Putamen (tissue), 1 donor: ENCODE results near the gene PLA2G4E.

Experiments
- DNase-seq: peaks from one replicate; pipeline ENCODE4 v3.0.0-alpha.2; 2016; ENCODE audit warnings: low spot score

The PLA2G4E gene

DNA sequence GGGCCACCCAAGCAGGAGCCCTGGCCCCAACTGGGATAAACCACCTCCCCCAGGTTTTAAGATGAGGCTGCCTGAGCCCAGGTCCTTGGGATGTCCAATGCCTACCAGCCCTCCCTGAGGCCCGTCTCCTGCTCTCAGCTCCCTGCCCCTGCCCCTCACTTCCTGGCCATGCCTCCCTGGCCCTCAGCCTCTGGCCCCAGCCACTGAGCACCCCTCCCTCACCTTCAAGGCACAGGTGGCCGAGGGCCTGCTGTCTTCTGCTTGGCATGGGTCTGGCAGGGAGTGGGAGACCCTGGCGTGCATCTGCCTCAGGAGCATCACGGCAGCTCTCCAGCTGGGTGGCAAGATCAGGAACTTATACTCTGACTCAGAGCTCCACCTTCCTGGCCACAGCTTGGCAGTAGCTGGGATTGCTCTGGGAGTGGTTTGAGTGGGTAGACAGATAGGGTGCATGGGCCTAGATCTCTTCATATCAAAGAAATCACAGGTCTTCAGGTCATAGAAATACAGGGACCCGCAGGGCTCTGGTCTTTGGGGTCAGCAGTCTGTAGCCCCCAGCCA is at the start of gene PLA2G4E:
PLA2G4E (minus strand) TSS at position 330 of the 561 bp plus-strand sequence; CDS start at position 318, 12 bp downstream.
- DNase-seq = no peak

GRCh38 chr15:42070279-42070975 is 49.6 kb upstream of the PLA2G4E start:
- DNase-seq = no peak

DNA sequence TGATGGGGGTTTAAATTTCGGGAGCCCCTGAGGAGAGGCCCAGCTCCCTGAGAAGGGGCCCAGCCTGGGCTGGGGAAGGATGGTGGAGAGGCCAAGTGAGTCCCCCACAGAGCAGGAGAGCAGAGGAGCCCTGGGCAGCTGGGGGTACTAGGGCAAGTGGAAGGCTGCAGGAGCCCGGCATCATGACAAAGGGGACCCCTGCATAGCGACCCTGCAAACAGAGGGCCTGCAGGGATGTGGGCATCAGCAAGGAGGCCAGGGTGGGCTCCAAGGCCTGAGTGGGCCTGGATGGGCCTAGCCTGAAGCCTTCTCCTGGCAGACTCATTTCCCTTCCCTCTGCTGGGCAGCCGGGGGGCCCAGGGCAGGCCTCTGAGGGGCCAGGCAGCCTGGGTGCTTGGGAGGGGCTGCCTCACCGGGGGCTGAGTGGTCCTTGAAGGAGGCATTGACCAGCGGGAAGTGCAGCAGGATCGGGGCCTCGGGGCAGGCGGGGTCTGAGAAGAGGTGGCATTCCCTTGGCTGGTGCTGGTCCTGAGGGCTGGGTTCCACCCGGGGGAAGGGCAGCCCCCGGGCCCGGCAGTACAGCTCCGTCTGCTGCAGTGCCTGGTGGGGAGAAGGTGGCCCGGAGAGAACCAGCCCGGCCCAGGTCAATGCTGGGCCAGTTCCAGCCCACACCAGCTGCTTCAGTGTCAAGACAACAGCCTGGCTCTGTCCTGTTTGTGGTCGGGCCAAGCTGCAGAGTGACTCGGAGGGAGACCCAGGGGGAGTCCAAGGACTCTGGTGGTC is 48.8 kb upstream of the PLA2G4E start:
- no peak for DNase-seq

- no peak for DNase-seq
These were observed 48.2 kb upstream of the PLA2G4E start for GRCh38 chr15:42069025-42069424.

DNA sequence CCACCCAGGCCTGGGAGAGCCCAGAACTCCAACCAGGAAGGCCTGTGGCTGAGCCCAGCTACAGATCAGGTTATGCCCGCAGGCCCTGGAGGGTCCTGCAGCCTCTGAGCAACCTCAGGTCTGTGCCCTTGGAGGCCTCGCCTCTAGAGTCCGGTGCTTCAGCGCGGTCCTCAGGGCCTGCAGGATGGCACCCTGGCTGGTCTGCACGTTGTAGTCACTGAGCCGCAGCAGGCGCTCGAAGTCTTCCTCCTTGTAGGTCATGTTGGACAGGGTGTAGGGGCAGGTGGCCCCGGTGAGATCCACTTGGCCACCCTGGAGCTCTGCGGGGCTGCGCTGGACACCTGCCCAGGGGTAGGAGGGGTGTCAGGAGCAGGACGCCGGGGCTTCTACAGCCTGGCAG is 47.8 kb upstream of the PLA2G4E start:
- DNase-seq = no peak

GRCh38 chr15:42066764-42067415 is 46.0 kb upstream of the PLA2G4E start:
- no peak for DNase-seq

DNA sequence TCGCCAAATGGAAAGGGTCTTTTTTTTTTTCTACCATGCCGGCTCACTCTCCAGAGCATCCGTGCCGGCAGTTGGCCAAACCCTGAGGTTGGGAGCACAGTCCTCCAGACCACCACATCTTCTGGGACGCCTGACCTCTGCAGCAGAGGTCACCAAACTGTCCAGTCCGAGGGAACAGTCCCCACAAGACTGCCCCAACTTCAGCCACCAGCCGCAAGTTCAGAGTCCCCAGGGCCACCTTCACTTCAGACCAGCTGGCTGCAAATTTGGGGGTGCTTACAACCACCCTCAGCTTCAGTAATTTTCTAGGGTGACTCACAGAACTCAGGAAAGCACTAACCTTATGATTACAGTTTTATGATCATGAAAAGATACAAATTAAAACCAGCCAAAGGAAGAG is 44.6 kb upstream of the PLA2G4E start:
- no peak for DNase-seq

- DNase-seq = peak; percentile 18
These were observed 44.2 kb upstream of the PLA2G4E start for GRCh38 chr15:42065033-42065432.

DNA sequence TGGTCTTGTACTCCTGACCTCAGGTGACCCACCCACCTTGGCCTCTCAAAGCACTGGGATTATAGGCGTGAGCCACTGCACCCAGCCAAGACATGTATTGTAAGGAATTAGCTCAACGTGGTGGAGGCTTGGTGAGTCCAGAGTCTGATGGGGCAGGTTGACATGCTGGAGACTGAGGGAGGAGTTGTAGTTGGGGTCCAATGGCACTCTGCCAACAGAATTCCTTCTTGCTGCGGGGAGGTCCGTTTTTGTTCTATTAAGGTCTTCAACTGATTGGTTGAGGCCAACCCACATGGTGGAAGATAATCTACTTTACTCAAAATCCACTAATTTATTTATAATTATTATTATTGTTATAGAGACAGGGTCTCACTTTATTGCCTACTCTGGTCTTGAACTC is 43.4 kb upstream of the PLA2G4E start:
- no peak for DNase-seq

GRCh38 chr15:42063122-42063848 is 42.4 kb upstream of the PLA2G4E start:
- DNase-seq = no peak

- no peak for DNase-seq
These were observed 41.5 kb upstream of the PLA2G4E start for GRCh38 chr15:42062284-42062806.

DNA sequence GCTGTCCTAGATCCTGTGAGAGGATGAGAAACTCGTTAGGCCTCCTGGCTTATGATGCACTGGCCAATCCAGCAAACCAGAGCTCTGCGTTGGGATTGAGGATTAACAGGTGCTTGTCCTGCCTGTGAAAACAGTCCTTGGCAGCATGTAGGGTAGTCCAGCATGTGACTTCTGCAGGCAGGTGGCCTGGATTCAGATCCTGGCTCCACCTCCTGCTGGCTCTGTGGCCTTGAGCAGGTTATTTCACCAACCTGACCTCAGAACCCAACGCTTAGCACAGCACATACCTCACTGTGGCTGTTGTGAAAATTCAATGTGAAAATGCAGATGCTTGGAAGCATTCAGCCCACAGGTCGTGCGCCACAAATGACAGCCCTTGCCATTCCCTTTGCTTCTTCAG is 40.0 kb upstream of the PLA2G4E start:
- DNase-seq = no peak

- no peak for DNase-seq
These were observed 39.6 kb upstream of the PLA2G4E start for GRCh38 chr15:42060477-42060763.

DNA sequence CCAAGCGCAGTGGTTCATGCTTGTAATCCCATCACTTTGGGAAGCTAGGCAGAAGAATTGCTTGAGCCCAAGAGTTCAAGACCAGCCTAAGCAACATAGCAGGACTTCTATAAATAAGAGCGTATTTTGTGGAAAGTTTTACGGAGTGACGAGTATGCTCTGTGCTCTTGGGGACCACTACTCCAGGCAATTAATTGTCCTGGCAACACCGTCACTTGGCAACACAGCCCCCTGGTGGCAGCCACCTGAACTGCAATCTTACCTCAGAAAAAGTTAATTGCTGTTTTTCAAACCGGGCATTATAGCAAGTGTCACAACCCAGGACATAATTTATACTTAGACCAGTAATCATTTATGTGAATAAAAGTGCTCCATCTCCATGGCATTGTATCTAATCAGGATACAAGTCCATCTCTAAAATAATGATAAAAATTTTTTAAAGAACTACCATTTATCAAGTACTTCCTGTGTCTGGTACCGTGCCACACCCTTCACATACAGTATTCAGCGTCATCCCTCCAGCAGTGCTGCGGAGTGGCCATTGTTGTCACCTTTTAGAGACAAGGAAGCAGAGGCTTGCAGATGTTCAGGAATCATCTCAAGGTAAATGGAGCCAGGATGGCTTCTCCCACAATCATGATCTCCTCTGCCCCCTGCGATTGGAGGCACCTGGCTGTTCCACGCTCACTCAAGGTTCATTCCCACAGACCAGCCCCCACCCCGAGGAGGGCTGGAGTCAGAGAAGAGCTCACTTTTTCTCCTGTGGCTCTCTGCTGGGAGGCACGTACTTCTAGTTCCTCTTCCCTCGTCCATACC is 39.0 kb upstream of the PLA2G4E start:
- no peak for DNase-seq

GRCh38 chr15:42058791-42059190 is 37.9 kb upstream of the PLA2G4E start:
- DNase-seq = no peak

DNA sequence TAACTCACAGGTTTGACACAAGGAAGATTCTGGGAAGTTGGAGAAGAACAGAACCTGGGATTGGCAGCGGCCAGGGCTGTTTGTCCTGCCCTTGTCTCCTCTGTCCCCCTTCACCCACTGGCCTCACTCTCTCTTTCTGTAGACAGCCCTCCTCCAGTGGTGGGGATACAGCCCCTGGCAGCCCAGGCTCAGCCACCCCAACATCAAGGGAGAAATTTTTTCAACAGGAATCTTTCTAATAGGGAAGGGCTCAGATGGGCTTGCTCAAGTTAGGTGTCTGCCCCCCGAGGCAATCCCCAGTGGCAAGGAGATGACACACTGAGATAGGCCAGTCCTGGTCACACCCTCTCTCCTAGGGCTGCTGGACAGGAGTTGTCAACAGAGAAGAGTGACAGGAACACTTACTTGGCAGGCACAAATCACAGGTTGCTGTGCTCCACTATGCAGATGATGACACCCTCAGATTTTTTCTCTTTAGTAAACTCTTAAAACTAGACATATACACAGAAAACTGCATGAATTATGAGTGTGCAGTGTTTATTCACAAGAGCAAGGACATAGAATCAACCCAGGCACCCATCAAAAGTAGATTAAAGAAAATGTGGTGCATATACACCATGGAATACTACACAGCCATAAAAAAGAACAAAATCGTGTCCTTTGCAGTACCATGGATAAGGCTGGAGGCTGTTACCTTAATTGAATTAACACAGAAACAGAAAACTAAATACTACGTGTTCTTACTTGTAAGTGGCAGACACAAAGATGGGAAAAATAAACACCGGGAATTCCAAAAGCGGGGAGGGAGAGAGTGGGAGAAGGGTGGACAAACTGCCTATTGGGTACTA is 37.2 kb upstream of the PLA2G4E start:
- no peak for DNase-seq

- peak; percentile 54 for DNase-seq
These were observed 36.3 kb upstream of the PLA2G4E start for GRCh38 chr15:42056934-42057798.

DNA sequence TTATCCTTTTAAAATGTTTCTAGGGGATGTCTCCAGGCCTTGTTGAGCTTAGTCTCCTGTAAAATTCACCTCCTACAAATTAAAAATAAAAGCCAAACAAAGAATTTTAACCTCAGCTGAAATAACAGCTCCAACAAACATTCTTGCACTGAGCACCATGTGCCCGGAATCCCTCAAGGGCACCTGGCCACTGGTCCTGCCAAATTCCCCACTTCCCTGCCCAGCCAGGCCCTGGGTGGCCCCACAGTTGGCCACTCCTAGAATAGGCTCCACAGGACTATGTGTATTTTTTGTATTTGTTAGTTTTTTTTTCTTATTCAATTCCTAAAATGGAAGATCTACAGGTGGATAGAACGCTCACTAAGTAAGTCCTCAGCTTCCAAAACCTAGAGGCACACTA is 33.1 kb upstream of the PLA2G4E start:
- no peak for DNase-seq

DNA sequence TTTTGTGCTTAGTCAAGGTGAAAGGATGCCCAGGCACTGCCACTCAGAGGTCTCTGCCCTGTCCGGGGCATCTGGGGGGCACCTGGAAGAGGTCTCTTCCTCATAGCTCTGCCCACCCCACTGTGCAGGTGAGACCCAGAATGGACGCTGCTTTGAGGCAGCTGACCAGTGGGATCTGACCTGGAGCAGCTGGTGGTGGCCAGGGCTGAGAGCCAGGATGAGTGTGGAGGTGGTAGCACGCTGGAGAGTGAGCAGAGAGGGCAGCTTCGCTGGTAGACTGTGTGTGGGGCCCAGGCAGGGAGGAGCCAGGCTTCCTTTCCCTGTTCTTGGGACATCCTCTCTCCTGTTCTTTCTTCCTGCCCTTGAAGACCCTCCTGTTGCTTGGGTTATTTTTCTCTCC is 32.2 kb upstream of the PLA2G4E start:
- no peak for DNase-seq
